AG10803 (cell line): Measurements from ENCODE around the gene UGT1A8.

Source experiments
- DNase-seq: peaks from one replicate; pipeline ENCODE4 v3.0.0; 2010; ENCODE audit warnings: low read depth
- H3K4me3 ChIP-seq: 2 replicates; pipeline ENCODE4 v1.5.1; 2011; ENCODE audit warnings: mild to moderate bottlenecking, low read length, control low read depth
- TF ChIP-seq, protein P1 (sequence below): conservative IDR thresholded peaks from 2 replicates; pipeline ENCODE4 v1.5.1; 2011; ENCODE audit warnings: mild to moderate bottlenecking, low read length, control low read depth, inconsistent platforms

UGT1A8 gene

GRCh38 chr2:233593201-233593600 lies 24.2 kb upstream of the UGT1A8 start:
- no peak overlapping the region for H3K4me3 ChIP-seq
- no peak for DNase-seq
- TF ChIP-seq, protein P1, sequence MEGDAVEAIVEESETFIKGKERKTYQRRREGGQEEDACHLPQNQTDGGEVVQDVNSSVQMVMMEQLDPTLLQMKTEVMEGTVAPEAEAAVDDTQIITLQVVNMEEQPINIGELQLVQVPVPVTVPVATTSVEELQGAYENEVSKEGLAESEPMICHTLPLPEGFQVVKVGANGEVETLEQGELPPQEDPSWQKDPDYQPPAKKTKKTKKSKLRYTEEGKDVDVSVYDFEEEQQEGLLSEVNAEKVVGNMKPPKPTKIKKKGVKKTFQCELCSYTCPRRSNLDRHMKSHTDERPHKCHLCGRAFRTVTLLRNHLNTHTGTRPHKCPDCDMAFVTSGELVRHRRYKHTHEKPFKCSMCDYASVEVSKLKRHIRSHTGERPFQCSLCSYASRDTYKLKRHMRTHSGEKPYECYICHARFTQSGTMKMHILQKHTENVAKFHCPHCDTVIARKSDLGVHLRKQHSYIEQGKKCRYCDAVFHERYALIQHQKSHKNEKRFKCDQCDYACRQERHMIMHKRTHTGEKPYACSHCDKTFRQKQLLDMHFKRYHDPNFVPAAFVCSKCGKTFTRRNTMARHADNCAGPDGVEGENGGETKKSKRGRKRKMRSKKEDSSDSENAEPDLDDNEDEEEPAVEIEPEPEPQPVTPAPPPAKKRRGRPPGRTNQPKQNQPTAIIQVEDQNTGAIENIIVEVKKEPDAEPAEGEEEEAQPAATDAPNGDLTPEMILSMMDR = no peak

- DNase-seq = no peak
Measured at GRCh38 chr2:233597522-233597921, 19.9 kb upstream of the UGT1A8 start.

DNA sequence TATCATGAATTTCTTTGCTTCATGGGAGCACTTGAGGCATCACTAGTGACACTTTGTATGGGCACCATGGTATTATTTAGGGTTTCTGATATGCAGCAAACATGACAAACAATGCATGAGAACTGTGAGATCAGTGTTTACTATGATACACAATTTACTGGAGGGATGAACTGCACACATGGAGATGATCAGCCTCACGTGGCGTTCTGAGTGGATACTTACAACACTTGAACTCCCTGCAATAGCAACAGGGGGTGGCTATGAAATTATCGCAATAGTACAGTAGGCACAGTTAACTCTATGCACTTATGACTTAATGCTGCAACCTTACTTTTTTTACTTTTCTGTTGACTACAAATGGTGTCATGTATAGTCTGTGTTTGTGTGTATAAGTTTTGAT lies 18.5 kb upstream of the UGT1A8 start:
- no peak for DNase-seq
- TF ChIP-seq, protein P1 = no peak
- H3K4me3 ChIP-seq = no peak overlapping the region

More at GRCh38 chr2:233597522-233597921, 19.9 kb upstream of the UGT1A8 start:
- no peak overlapping the region for H3K4me3 ChIP-seq
- TF ChIP-seq, protein P1 = no peak

DNA sequence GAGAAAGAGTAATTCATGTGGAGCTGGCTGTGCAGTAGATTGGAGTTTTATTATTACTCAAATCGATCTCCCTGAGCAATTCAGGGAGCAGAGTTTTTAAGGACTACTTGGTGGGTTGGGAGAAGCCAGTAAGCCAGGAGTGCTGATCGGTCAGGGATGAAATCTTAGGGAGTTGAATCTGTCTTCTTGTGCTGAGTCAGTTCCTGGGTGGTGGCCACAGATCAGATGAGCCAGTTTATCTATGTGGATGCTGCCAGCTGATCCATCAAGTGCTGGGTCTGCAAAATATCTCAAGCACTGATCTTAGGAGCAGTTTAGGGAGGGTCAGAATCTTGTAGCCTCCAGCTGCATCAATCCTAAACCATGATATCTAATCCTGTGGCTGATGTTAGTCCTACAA lies 17.0 kb upstream of the UGT1A8 start:
- H3K4me3 ChIP-seq = no peak overlapping the region
- DNase-seq = no peak
- TF ChIP-seq, protein P1 = no peak

GRCh38 chr2:233602076-233602475 lies 15.4 kb upstream of the UGT1A8 start:
- DNase-seq = no peak
- TF ChIP-seq, protein P1 = no peak
- H3K4me3 ChIP-seq = no peak overlapping the region

GRCh38 chr2:233603520-233603919 lies 13.9 kb upstream of the UGT1A8 start:
- H3K4me3 ChIP-seq = no peak overlapping the region
- DNase-seq = no peak
- TF ChIP-seq, protein P1 = no peak

- TF ChIP-seq, protein P1 = no peak
- no peak for DNase-seq
- no peak overlapping the region for H3K4me3 ChIP-seq
Measured at GRCh38 chr2:233604826-233605225, 12.6 kb upstream of the UGT1A8 start.
